NOMO-1 (cell line): Measurements from ENCODE around the gene ANTXR1.

ENCODE experiments used
- DNase-seq, 2 experiments: peaks; one replicate each; lab custom pipeline; 2025; ENCODE audit not compliant: unreplicated experiment in 2 of 2; lab: John Stamatoyannopoulos, UW

Gene ANTXR1

DNA sequence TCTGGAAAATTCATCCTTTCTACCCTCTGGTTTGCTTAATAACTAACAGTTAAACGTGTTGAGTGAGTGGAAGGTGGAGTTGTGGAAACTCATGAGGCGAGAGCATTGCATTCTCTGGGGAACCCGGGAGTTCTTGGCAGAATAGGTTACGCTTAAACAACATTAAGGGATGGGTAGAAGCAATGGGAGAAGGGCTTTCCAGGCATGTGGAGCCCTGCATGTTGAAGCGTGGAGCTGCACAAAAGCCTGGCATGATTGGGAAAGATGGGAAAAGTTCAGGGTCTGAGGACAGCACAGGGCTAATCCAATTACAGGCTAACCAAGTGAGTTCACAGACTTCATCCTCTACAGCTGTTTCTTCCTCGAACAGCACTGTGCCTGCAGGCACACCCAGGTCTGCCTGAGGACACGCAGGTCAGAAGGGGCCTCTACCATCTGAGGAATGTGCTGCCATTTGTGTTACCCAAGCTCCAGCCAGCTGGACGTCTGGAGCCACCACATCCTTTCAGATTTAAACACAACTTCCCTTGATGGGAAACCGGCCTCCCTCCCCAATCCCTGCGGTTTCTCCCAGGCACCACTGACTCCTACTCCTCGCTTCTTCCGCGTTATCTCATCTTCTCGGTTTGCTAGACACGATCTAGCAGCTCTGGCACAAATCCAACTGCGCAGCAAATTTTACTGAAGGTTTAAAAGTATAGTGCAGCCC is 164.2 kb downstream of the ANTXR1 start:
- no peak for DNase-seq

DNA sequence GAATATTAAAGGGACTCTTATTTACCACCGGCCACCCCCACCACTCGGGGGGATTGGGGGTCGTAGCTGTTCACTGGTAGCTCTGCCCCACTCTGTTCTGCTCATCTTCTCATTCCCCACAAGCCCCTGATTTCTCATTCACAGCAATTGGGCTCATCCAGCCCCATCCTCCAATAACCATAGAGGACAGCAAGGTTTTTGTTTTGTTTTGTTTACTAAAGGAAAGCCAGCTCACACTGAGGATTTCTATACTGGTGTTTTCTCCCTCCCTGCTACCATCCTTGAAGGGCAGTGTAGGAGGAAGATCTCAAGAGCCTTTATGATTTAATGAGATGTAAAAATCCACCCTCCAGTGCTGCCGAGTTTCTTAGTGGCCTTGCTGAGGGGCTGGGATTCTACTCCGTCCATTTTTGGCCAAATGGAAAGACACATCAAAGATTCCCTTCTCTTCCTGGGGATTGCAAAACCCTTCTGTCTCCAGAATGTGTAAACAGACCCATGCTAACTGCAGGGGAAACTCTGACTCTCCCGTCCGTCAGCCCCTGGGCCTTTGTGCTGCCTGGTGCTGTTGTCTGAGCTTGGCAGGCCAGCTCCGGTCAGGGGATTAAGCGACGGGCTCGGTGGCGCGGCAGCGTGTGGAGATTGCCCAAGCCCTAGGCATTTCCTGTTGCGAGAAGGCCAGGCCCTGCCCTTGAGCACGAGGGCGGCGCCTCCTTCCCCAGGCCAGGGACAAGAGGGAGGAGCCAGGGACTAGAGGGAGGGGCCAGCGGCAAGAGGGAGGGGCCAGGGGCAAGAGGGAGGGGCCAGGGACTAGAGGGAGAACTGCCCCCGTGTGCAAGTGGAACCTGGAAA is 165.0 kb downstream of the ANTXR1 start:
- peak; percentile 90 to 92 for DNase-seq

DNA sequence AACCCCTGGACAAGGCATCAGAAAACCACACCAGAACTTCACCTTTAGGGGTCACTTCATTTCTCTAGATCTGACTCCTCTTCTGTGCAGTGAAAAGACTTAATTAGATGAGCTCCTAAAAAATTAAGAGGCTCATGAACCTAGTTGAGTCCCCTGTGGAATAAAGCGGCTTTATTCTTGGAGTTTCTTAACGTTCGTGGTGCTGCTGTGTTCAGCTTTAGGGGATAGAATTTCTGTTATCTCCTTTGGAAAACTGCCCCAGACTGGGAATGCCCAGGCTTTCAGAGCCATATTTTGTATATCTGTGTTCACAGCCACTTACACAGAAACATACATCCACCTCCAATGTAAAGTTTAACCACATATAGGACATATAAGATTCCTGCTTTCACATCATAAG is 165.8 kb downstream of the ANTXR1 start:
- no peak for DNase-seq

DNA sequence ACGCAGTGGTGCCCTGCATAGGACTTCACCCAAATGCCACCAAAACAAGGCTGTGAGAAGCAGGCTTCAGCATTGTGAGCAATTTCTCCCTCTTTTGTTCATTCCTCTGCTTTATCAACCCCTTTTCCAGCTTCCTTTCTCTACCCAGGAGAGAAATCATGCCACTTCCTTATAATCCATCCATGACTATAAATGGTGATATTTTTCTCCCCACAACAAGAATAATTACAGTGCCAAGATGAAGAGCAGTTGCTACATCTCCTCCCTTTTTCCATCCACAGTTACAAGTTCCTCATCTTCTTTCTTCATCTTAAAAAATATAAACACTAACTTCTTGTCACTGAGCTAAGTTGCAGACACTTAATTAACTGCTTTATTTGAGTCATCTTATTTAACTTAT is 167.2 kb downstream of the ANTXR1 start:
- DNase-seq: peak; percentile 17 to 58

DNA sequence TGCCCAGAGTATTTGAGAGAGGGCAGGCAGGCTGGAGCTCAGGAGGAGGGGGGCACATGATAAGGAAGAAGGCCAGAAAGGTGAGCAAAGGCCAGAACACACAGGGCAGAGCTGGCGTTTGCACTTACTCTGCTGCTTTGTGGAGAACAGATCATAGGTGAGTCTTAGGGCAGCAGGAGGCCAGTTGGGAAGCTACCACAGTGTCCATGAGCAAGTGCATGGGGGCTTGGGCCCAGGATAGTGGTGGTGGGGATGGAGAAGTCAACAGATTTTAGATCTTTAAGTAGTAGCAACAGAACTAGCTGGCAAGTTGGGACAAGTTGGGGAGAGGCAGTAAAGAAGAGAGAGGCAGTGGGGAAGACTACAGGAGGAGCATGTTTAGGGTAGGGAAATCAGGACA is 168.0 kb downstream of the ANTXR1 start:
- DNase-seq: no peak

DNA sequence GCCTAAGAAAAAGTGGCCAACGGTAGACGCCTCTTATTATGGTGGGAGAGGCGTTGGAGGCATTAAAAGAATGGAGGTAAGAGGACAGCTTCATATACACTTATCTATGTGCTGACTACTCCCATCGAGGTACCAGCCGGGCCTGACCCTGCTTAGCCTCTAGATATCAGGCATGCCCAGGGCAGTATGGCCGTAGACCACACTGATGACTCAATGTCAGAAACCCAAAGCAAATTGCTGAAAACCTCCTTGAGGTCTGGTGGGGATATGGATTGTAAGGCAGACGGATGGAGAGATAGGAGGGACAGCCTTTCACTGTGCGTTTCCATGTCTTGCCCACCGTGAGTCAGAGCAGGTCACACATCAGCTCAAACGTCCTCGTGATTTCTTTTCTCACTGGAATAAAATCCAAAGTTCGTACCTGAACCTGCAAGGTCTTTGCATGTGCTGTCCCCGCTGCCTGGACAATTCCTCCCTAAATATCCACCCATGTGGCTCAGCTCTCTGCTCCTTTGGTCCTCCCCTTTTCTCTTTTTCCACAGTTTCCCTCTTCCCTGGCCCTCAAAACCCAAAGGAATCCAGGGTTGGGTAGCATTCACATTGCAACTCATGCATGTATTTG is 168.9 kb downstream of the ANTXR1 start:
- DNase-seq: no peak

DNA sequence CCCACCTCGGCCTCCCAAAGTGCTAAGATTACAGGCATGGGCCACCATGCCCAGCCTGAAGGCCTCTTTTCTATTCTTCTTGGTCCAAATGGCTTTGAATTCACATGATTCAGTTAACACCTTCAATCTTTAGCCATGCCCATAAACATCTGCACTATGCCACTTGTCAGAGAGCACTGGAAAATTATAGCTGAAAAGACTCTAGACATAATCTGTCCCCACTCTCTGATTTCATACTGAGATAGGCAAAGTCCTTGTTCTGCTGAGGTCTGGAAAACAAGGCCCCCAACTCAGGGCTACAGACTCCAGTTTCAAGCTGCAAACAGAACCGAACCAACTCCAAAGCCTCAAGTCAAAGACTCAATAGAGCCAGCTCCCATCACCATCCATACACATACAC is 170.7 kb downstream of the ANTXR1 start:
- no peak for DNase-seq

DNA sequence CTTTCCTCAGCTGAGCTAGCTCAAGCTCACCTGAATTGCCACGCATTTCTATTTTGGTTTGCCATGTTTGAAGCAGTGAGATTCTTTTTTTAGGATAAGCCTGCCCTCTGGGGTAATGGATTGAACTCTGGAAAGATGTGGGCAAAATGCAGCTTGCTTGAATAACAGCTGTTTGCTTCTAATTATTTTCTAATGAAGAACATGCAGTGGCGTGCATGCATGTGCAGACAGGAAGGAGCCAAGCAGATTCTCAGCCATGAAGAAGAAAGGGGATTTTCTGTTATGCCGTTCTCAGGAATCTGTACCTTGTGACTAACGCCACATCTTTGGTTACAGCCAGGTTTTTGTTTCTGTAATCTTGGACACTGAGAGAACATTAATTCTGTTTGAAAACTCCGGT is 171.2 kb downstream of the ANTXR1 start:
- no peak for DNase-seq

DNA sequence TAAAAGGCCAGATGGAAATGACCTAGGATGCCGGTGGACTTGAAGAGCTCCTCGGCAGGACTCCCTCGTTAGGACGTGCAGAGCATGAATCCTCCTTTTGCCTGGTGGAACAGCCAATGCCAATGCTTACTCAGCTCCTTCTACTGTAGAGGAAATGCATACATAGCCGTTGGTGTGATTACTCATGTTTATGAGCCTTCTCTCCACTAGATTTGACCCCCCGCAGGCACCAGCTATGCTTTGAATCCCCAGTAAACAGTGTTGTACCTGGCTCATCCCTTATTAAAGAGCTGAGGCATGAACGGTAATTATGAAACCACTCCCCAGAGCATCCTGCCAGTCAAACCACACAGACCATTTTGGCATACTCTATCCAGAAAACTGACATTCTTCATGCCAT is 172.8 kb downstream of the ANTXR1 start:
- DNase-seq: no peak

DNA sequence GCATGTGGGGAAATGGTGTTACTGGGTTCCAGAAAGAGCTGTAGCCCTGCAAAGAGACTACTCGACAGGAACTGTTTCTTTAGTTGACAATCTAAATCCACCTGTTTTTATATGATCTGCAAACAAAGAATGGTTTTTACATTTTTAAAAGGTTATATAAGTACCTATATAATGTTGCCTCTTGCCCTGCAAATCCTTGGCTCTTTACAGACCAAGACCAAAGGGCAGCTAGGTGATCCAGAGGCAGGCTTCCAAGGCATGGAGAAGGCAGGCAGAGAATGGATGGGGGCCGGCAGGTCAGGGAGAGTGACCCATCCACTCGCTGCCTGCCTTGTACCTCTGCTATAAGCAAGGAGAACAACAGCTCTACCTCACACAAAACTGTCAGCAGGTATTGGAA is 173.6 kb downstream of the ANTXR1 start:
- DNase-seq: no peak

DNA sequence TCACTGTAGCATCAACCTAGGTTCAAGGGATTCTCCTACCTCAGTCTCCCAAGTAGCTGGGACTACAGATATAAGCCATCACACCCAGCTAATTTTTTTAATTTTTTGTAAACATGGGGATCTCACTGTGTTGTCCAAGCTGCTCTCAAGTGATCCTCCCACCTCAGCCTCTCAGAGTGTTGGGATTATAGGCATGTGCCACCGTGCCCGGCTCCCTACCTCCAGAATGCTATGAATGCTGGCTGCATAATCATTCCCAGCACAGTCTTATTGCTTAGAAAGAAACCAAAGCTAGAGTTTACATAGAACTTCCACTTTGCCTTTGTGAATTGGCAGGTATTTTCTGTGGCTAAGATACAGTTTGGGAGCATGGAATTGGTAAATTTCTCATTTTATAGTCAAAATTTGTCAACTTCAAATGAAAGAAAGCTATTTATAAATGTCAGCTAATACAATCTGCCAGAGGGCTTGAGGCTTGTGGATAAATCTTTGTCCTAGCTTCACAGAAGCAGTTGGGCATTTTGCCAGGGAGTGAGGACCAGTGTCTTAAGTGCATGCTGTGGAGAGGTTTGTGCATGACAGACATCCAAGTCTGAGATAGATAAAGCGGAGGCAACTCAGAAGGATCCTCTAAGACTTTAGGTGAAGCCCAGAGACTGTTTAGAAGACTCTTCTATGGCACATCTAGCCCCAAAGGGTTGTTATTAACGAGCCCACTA is 175.4 kb downstream of the ANTXR1 start:
- DNase-seq: no peak

DNA sequence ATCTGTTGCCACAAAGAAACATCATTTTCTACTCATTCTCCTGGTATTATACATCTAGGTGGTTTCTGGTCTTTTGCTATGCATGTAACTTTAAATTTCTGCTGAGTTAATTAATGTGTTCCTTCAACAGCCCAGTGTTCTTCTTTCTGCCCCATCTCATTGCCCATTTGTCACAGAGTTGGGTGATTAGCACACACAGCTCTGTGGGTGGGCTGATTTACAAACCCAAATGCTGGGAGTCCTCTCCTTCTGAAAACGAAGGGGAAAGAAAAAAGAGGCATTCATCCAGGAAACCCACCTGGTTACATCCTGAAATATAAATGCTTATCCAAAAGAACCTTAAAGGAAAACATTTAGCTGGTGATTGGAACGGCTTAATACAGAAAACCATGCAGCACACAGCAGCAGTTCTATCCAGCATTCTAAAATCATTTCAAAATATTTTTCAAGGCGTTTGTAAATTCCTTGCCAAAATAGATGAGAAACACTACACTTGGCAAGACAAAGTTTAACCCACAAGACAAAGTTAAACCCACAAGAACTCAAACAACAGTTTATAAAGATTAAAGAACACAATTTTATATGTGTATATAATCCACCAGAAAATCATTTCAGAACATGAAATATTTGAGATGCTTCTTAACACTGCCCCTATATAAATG is 177.9 kb downstream of the ANTXR1 start:
- DNase-seq: no peak

DNA sequence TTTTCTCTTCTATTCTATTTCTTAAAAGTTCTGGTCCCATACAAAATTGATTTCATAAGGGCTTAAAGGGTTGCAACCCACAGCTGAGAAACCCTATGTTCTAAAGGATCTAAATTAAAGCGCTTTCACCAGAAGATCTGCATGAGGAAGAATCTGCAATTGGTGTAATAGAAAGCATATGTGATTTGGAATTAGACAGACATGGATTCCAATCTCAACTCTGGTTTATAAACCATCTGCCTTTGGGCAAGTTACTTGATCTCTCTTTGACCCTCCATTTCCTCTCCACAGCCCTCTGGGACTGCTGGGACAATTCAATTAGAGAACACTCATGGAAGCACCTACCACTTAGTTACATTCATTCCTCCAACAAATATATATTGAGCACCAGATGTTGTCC is 178.7 kb downstream of the ANTXR1 start:
- no peak for DNase-seq

DNA sequence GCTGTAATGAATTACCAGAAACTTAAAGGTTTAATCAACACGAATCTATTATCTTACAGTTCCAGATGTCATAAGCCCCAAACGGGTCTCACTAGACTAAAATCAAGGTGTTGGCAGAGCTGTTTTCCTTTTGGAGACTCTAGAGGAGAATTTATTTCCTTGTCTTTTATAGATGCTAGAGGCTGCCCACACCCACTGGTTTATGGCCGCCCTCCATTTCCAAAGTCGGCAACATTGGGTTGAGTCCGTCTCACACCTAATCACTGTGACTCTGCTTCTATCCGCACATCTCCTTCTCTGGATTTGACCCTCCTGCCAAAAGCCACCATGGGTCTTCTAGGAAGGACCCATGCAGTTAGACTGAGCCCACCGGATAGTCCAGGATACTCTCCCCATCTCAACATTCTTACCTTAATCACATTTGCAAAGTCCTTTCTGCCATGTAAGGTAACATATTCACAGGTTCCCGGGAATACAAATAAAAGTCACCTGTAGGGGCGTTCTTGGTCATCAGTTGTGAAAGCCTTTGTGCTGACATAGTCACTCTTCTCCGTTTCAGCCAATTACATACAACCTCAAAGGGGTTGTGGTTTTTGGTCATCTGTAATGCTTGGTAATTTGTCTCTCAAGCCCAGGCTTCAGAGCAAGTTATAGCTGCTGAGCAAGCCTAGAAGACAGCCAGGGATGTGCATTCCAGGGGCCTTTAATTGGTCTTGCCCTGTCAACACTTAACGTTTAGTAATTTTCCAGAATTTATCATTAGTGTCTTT is 179.4 kb downstream of the ANTXR1 start:
- DNase-seq: peak; percentile 30 to 50

DNA sequence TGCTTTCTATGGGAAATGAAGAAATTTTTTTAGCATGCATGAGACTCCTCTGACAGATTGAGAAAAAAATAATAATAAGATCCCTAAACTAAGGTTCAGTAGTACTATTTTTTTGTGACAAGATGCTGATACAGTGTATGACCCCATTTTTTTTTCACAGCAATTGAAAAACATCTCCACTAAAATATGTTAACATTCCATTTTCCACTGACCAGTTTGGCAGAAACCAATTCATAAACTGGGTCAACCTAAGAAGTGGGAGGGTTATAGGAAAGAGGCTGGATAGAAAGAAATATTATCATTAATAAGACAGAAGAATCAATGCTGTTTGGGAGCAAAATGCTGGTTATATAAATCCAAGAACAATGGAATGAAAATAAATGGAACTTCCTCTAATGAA is 182.7 kb downstream of the ANTXR1 start:
- DNase-seq: no peak

DNA sequence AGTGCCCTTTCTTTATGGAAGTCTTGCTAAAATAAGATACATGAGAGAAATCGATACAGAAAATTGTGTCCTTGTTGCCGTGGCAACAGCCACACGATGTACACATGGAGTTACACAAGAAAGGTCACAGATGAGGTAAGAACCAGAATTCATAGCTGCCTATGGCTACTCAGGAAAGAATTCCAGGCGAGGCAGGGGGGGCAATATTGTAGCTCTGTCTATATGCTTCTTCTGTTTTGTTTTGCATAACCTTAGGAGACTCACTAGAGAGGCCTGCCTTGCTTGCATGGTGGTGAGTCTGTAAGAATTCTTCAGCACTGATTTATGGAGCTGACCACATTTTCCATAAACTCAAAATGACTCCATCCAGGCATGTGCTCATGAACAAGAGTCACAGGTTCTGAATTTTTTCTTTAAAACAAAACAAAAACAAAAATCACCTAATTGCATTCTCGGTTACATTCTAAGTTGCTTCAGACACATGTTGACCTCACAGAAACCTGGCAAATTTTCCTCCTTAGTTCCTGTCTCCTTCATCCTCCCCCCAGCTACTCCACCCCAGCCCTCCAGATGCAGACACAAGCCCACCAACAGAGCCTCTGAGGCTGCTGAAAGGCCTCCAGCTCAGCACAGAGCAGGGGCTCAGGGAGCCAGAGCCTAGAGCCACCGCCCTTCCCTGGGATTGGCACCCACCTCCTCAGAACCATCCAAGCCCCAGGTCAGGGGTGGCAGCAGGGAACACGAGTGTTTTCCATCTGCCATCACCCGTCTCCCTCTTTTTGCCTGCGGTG is 183.5 kb downstream of the ANTXR1 start:
- DNase-seq: no peak

DNA sequence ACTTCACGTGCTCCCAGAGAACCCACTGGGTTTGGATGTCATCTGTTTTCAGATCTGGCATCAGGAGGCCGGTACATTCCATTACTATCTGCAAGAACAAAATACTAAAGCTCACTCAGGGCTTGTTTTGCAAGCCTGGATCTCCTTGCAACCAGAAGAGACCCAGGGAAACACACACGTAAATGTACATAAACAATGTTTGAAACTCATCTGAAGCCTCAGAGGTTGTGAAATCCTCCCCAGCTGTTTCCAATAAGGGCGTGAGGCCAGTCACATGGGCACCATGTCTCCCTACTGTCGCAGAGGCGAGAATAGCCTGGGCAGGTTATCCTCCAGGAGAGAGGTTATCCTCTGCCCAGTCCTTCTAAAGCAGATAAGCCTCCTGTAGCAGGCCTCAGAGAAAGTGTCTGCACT is 187.1 kb downstream of the ANTXR1 start:
- DNase-seq: no peak

DNA sequence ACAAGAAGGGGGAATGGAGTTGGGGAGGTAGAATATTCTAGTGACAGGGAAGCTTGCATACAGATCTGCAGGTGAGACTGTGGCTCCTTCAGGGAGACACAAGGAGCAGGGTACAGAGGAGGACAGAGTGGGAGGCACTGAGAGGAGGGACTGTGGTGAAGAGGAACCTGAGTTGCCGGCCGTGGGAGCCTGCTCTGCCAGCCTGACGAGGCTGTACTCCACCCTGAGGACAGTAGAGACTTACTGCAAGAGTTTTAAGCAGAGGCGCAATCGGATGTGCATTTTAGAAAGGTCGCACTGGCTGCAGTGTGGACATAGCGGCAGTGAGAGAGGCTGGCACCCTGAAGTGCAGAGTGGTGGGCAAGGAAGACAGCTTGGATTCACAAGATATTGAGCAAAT is 188.3 kb downstream of the ANTXR1 start:
- no peak for DNase-seq

DNA sequence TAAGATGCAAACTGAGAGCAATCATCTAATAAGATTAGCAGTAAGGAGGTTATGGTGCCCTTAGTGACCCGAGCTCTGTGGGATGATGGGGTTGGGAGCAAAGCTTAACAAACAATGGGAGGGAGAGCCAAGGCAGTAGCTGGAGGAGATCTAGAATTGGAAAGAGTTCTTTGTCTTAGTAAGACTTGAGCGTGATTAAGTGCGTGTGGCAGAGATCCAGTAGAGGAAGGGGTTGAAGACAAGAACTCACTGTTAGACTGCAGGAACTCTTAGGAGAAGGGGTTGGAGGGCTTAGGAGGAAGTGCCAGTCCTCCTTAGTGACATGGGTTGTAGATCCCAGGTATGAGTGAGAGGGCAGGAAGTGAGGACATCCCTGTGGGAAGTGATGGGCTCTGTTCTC is 189.3 kb downstream of the ANTXR1 start:
- DNase-seq: no peak
